K562 (cell line): ENCODE data around the gene MRO.
"Not testable (repeated sequence)": the region's sequence is repeated elsewhere in the genome, so short reads cannot be mapped to it uniquely, and the experiment has no call there.

Experiments used
- CREM ChIP-seq: IDR thresholded peaks from 2 replicates; pipeline ENCODE4 v1.6.1; 2014; ENCODE audit warnings: antibody characterized with exemption, low read depth
- CTCF ChIP-seq, 3 experiments: IDR thresholded peaks in 2 of 3; conservative IDR thresholded peaks in 1 of 3; 2 replicates each; pipeline ENCODE4 v1.5.1; 2011 to 2012; ENCODE audit warnings: low read length in 3 of 3, mild to moderate bottlenecking in 3 of 3, control low read depth in 2 of 3, improper control_type of control experiment in 1 of 3, inconsistent platforms in 1 of 3, low read depth in 1 of 3, mixed read lengths in 1 of 3, moderate library complexity in 1 of 3; ENCODE audit not compliant: insufficient read depth in 2 of 3

DNA sequence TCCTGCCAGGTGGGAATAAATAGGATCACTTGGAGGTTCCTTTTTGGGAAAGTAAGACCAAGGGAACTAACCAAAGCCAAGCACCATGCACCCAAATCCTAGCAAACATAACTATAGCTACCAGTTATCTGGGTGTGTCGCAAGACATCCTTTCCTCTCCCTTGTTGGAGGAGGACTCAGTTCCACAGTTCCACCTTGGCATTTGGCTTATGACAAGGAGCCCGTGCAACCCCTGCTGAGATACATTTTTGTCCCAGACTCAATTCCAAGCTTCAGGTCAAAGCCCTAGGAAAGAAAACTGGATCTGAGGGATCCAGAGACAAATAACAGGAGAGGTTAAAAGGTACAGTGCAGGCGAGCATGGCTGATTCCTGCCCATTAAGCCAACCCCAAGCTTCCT, 40.8 kb downstream of the MRO start:
- not testable (repeated sequence) for TF ChIP-seq CTCF (IDR thresholded peaks at IDR 0.05 in 2 of 3, conservative IDR thresholded peaks at IDR 0.05 in 1 of 3; ENCODE audit: insufficient read depth in 2 of 3, low read depth in 1 of 3, low read length in 3 of 3); CREM
